H1 (cell line): ENCODE results near the gene SHISAL1.
"Not testable (repeated sequence)": the region's sequence is repeated elsewhere in the genome, so short reads cannot be mapped to it uniquely, and the experiment has no call there.

Experiments
- CEBPB ChIP-seq: IDR thresholded peaks from 2 replicates; pipeline ENCODE4 v1.6.1; 2012; ENCODE audit warnings: low read depth, low read length
- HDAC2 ChIP-seq, 2 experiments: fragments of 300-600 bp in 1 of 2; sonication (generic) in 1 of 2; IDR thresholded peaks; 2 replicates each; pipeline ENCODE4 v1.6.1; 2011 to 2012; ENCODE audit warnings: low read depth in 2 of 2, low read length in 2 of 2, mild to moderate bottlenecking in 2 of 2, moderate library complexity in 2 of 2, borderline replicate concordance in 1 of 2, inconsistent platforms in 1 of 2
- KDM1A ChIP-seq: fragments of 200-600, 300-600 bp; sonication (generic); IDR thresholded peaks from 2 replicates; pipeline ENCODE4 v1.7.1; 2016; ENCODE audit warnings: mild to moderate bottlenecking, low read length, borderline replicate concordance
- PHF8 ChIP-seq: fragments of 200-600 bp; sonication (generic); conservative IDR thresholded peaks from 2 replicates; pipeline ENCODE4 v1.7.1; 2012; ENCODE audit warnings: low read depth, mild to moderate bottlenecking, inconsistent platforms, low read length, moderate library complexity
- SP1 ChIP-seq: IDR thresholded peaks from 2 replicates; pipeline ENCODE4 v1.6.1; 2011; ENCODE audit warnings: low read depth, low read length
- TF ChIP-seq, protein P1 (sequence below), 3 experiments: IDR thresholded peaks; 1 replicate in 2 of 3; 2 replicates in 1 of 3; pipeline versions ENCODE4 v1.5.1 to v1.6.1; 2011; ENCODE audit warnings: low read length in 3 of 3, mild to moderate bottlenecking in 3 of 3, inconsistent platforms in 2 of 3, low read depth in 1 of 3, moderate library complexity in 1 of 3; ENCODE audit not compliant: insufficient read depth in 1 of 3; ENCODE audit errors: control extremely low read depth in 1 of 3

DNA sequence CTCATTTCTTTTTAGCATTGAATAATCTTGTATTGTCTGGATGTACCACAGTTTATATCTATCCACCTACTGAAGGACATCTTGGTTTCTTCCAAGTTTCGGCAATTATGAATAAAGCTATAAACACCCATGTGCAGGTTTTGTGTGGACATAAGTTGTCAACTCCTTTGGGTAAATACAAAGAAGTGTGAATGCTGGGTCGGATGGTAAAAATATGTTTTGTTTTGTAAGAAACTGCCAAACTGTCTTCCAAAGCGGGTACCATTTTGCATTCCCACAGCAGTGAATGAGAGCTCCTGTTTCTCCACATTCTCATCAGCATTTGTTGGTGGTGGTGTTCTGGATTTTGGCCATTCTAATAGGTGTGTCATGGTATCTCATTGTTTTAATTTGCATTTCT lies 71.6 kb downstream of the SHISAL1 start:
- TF ChIP-seq, protein P1, sequence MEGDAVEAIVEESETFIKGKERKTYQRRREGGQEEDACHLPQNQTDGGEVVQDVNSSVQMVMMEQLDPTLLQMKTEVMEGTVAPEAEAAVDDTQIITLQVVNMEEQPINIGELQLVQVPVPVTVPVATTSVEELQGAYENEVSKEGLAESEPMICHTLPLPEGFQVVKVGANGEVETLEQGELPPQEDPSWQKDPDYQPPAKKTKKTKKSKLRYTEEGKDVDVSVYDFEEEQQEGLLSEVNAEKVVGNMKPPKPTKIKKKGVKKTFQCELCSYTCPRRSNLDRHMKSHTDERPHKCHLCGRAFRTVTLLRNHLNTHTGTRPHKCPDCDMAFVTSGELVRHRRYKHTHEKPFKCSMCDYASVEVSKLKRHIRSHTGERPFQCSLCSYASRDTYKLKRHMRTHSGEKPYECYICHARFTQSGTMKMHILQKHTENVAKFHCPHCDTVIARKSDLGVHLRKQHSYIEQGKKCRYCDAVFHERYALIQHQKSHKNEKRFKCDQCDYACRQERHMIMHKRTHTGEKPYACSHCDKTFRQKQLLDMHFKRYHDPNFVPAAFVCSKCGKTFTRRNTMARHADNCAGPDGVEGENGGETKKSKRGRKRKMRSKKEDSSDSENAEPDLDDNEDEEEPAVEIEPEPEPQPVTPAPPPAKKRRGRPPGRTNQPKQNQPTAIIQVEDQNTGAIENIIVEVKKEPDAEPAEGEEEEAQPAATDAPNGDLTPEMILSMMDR (IDR thresholded peaks at IDR 0.05; ENCODE audit: control extremely low read depth in 1 of 3, insufficient read depth in 1 of 3, low read depth in 1 of 3, low read length in 3 of 3), result not testable (repeated sequence)
- TF ChIP-seq SP1; KDM1A; CEBPB; HDAC2 (IDR thresholded peaks at IDR 0.05; ENCODE audit: borderline replicate concordance in 1 of 2, low read depth in 2 of 2, low read length in 2 of 2); PHF8: not testable (repeated sequence)
